Esophagus squamous epithelium (tissue), 4 donors: ENCODE measurements around the gene PTPRD.

Experiments used
- CTCF ChIP-seq, 6 experiments: fragments of 450-650 bp in 4 of 6; fragments of 200-600 bp in 2 of 6; sonication (generic) in 2 of 6; IDR thresholded peaks; one replicate each; pipeline ENCODE4 v1.5.1; 2016 to 2019; ENCODE audit warnings: antibody characterized with exemption in 6 of 6, mild to moderate bottlenecking in 4 of 6, moderate library complexity in 4 of 6
- POLR2A ChIP-seq, 4 donors: fragments of 450-650 bp; IDR thresholded peaks; one replicate each; pipeline ENCODE4 v1.6.1; 2017; ENCODE audit warnings: antibody characterized with exemption in 4 of 4, mild to moderate bottlenecking in 4 of 4, moderate library complexity in 3 of 4

DNA sequence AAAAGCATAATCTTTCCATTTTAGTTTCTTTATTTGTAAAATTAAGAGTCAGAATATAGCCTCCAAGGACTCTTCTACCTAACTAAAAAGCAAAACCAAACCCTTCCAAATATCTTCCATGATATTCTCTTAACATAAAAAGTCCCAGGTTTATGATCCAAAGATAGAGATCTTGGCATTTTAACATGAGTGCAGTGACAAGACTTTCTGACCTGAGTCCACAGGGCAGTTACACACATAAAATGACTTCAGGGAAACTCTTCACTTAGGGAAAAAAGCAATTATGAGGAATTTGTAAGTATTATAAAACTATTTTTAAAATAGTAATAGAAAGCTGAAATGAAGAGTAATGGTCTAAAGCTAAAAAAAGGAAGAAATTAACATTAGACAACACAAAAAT is 2040.6 kb downstream of the PTPRD start:
- TF ChIP-seq CTCF (IDR thresholded peaks at IDR 0.05) = no peak
- TF ChIP-seq POLR2A (IDR thresholded peaks at IDR 0.05) = no peak
